ENCODE measurements around the gene ELAVL4. TPM values are rescaled to one million over a fixed set of nuclear protein-coding genes. Genes with fewer than 3 reads are reported as not detected.

Gene ELAVL4
- total and polyA plus RNA-seq, 9 of the 15 experiments (the other 6 are each of a cell fraction or from before 2014, with no cell fraction given): not detected

DNA sequence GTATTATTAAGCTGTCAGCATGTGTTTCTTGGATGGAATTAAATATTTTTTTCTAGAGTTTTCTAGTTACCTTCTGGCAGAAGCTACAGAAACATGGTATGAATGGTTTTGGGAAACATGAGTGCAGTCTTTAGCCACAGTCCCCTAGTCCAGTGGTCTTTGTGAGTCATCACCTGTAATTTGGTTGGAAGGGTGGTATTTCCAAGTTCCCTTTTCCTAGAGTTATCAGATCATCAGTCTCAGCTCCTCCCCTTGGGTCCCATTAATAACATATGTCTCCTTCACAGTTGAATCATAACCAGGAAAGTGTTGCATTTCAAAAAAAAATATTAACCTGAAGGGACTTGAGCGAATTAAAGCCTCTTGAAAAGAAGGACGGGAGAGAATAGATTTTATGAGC, 27.0 kb downstream of the ELAVL4 start:
- DNase-seq (ENCODE audit: extremely low read depth in 1 of 4, low spot score in 3 of 4) (no peak), ATAC-seq (no peak), FAIRE-seq (no peak)
- H3K9me3 ChIP-seq (replicated peaks; ENCODE audit: control insufficient read depth, insufficient read depth, low read depth, low read length): no peaks in the 10 kb centered on the region
- no peaks in the 10 kb centered on the region for H3K27me3 ChIP-seq (ENCODE audit: control insufficient read depth in 2 of 2, insufficient read depth in 2 of 2, low read length in 2 of 2)
- TF ChIP-seq, protein P1, sequence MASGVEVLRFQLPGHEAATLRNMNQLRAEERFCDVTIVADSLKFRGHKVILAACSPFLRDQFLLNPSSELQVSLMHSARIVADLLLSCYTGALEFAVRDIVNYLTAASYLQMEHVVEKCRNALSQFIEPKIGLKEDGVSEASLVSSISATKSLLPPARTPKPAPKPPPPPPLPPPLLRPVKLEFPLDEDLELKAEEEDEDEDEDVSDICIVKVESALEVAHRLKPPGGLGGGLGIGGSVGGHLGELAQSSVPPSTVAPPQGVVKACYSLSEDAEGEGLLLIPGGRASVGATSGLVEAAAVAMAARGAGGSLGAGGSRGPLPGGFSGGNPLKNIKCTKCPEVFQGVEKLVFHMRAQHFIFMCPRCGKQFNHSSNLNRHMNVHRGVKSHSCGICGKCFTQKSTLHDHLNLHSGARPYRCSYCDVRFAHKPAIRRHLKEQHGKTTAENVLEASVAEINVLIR (CRISPR knock-in tag; IDR thresholded peaks at IDR 0.05): no peak
- TF ChIP-seq RBM14 (IDR thresholded peaks at IDR 0.05; ENCODE audit: borderline replicate concordance, insufficient read depth, low read depth, low read length) (no peak), BACH1 (tag; IDR thresholded peaks at IDR 0.05) (no peak), XRCC5 (IDR thresholded peaks at IDR 0.05; ENCODE audit: low read depth, low read length) (no peak), ZNF316 (IDR thresholded peaks at IDR 0.05) (no peak), TAF9B (IDR thresholded peaks at IDR 0.05; ENCODE audit: partially characterized antibody) (no peak)
- TF ChIP-seq, protein P2, sequence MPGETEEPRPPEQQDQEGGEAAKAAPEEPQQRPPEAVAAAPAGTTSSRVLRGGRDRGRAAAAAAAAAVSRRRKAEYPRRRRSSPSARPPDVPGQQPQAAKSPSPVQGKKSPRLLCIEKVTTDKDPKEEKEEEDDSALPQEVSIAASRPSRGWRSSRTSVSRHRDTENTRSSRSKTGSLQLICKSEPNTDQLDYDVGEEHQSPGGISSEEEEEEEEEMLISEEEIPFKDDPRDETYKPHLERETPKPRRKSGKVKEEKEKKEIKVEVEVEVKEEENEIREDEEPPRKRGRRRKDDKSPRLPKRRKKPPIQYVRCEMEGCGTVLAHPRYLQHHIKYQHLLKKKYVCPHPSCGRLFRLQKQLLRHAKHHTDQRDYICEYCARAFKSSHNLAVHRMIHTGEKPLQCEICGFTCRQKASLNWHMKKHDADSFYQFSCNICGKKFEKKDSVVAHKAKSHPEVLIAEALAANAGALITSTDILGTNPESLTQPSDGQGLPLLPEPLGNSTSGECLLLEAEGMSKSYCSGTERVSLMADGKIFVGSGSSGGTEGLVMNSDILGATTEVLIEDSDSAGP (CRISPR knock-in tag; IDR thresholded peaks at IDR 0.05): no peak
- TF ChIP-seq, protein P3, sequence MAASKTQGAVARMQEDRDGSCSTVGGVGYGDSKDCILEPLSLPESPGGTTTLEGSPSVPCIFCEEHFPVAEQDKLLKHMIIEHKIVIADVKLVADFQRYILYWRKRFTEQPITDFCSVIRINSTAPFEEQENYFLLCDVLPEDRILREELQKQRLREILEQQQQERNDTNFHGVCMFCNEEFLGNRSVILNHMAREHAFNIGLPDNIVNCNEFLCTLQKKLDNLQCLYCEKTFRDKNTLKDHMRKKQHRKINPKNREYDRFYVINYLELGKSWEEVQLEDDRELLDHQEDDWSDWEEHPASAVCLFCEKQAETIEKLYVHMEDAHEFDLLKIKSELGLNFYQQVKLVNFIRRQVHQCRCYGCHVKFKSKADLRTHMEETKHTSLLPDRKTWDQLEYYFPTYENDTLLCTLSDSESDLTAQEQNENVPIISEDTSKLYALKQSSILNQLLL (CRISPR knock-in tag; IDR thresholded peaks at IDR 0.05; ENCODE audit: borderline replicate concordance): no peak
- TF ChIP-seq, protein P4, sequence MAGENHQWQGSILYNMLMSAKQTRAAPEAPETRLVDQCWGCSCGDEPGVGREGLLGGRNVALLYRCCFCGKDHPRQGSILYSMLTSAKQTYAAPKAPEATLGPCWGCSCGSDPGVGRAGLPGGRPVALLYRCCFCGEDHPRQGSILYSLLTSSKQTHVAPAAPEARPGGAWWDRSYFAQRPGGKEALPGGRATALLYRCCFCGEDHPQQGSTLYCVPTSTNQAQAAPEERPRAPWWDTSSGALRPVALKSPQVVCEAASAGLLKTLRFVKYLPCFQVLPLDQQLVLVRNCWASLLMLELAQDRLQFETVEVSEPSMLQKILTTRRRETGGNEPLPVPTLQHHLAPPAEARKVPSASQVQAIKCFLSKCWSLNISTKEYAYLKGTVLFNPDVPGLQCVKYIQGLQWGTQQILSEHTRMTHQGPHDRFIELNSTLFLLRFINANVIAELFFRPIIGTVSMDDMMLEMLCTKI (IDR thresholded peaks at IDR 0.05; ENCODE audit: partially characterized antibody): no peak
- BruUV-seq (replicated peaks): no TSS peak
- intact Hi-C loops (cut with micrococcal nuclease): no loop called here
- H3K9me1 ChIP-seq (ENCODE audit: control insufficient read depth, insufficient read depth, low read length): no peaks in the 10 kb centered on the region
- H3K36me3 ChIP-seq (ENCODE audit: control insufficient read depth, insufficient read depth, low read length): no peaks in the 10 kb centered on the region
- no peaks in the 10 kb centered on the region for H4K20me1 ChIP-seq (replicated peaks; ENCODE audit: control insufficient read depth, insufficient read depth, low read length)
- H3K79me2 ChIP-seq (ENCODE audit: control insufficient read depth, insufficient read depth, low read length): no peaks in the 10 kb centered on the region
- no peak overlapping the region for H3K4me3 ChIP-seq
- no peaks in the 10 kb centered on the region for H3K4me1 ChIP-seq (replicated peaks in 1 of 2; ENCODE audit: control insufficient read depth in 2 of 2, insufficient read depth in 2 of 2, low read length in 2 of 2)
- no peak overlapping the region for H3K27ac ChIP-seq (ENCODE audit: extremely low read depth, low read depth, low read length)
- no peak overlapping the region for H3K9ac ChIP-seq (ENCODE audit: insufficient read depth in 1 of 2, low read depth in 2 of 2, low read length in 2 of 2)
- H3K4me2 ChIP-seq (ENCODE audit: insufficient read depth, low read length): no peak overlapping the region
- ChIA-PET CTCF (ENCODE audit: low intra/inter-chr PET ratio) (no interaction called here), POLR2A (no interaction called here)
- whole genome bisulfite sequencing (ENCODE audit: insufficient coverage, low coverage, missing lambda C conversion rate): 3% methylated on average over 2 of the region's 2 CpGs
- in situ Hi-C loops (cut with MboI): no loop called here
- no peak overlapping the region for H2AFZ ChIP-seq (ENCODE audit: low read depth, low read length)
